Bronchial epithelial cell (primary cell): ENCODE results near the gene STRADB. TPM values are rescaled to one million over a fixed set of nuclear protein-coding genes. Genes with fewer than 3 reads are reported as not detected.
"Not testable (repeated sequence)": the region's sequence is repeated elsewhere in the genome, so short reads cannot be mapped to it uniquely, and the experiment has no call there.

Experiments used
- DNase-seq: peaks from one replicate; pipeline ENCODE4 v3.0.0-alpha.2; 2010; ENCODE audit warnings: low read depth
- FAIRE-seq: peaks from 2 replicates; lab custom pipeline; 2011; peaks lifted over from hg19 to GRCh38; lab: Jason Lieb, UNC
- H3K27me3 ChIP-seq: 2 replicates; pipeline ENCODE4 v1.5.1; 2011; ENCODE audit warnings: low read length; ENCODE audit not compliant: control insufficient read depth, insufficient read depth
- H3K36me3 ChIP-seq: 2 replicates; pipeline ENCODE4 v1.5.1; 2011; ENCODE audit warnings: low read length; ENCODE audit not compliant: control insufficient read depth, insufficient read depth
- H3K4me3 ChIP-seq: 2 replicates; pipeline ENCODE4 v1.5.1; 2011; ENCODE audit warnings: mild to moderate bottlenecking, low read depth, low read length, control low read depth
- total RNA-seq: library from RNA; depleted of rRNA; stranded (reverse); fragments of >200 nt; gene quantifications from 2 replicates; pipeline ENCODE4 v1.2.1, GENCODE V29; 2014
- TF ChIP-seq, protein P1 (sequence below): IDR thresholded peaks from 2 replicates; pipeline ENCODE4 v1.5.1; 2011; ENCODE audit warnings: mild to moderate bottlenecking, moderate library complexity, low read length, control low read depth, inconsistent platforms; ENCODE audit not compliant: insufficient read depth, severe bottlenecking

Gene STRADB
- total RNA-seq, 1 donor from 2014 or later: 11.3 TPM

DNA sequence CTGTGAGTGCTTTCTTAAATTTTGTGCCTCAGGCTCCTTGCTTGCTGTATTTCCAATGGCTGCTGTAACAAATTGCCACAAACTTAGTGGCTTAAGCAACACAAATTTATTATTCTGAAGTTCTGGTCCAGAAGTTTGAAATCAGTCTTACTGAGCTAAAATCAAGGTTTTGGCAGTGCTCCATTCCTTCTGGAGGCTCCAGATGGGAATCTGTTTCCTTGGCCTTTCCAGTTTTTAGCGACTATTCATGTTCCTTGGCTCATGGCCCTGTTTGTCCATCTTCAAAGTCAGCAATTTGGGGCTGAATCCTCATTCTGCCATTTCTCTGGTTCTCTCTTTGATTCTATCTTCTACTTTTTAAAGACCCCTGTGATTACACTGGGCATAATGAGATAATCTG is 31.8 kb downstream of the STRADB start:
- no peak for DNase-seq
- FAIRE-seq: no peak
- TF ChIP-seq, protein P1, sequence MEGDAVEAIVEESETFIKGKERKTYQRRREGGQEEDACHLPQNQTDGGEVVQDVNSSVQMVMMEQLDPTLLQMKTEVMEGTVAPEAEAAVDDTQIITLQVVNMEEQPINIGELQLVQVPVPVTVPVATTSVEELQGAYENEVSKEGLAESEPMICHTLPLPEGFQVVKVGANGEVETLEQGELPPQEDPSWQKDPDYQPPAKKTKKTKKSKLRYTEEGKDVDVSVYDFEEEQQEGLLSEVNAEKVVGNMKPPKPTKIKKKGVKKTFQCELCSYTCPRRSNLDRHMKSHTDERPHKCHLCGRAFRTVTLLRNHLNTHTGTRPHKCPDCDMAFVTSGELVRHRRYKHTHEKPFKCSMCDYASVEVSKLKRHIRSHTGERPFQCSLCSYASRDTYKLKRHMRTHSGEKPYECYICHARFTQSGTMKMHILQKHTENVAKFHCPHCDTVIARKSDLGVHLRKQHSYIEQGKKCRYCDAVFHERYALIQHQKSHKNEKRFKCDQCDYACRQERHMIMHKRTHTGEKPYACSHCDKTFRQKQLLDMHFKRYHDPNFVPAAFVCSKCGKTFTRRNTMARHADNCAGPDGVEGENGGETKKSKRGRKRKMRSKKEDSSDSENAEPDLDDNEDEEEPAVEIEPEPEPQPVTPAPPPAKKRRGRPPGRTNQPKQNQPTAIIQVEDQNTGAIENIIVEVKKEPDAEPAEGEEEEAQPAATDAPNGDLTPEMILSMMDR: no peak
- Histone ChIP-seq H3K27me3 (no peaks in the 10 kb centered on the region), H3K4me3 (no peak overlapping the region), H3K36me3 (no peaks in the 10 kb centered on the region)

DNA sequence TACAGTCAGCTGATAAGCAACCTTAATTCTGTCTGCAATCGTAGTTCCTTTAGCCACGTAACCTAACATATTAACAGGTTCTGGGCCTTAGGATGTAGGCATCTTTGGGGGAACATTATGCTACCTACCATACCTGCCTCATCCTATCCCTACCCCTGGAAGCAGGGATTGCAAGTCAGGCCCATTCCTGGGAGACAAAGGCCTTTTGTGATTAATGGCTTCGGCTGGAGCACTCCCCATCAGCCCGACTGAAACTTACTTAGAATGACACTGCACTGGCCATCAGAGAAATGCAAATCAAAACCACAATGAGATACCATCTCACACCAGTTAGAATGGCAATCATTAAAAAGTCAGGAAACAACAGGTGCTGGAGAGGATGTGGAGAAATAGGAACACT is 32.2 kb downstream of the STRADB start:
- H3K4me3 ChIP-seq, H3K27me3 ChIP-seq, FAIRE-seq, H3K36me3 ChIP-seq, DNase-seq: not testable (repeated sequence)

DNA sequence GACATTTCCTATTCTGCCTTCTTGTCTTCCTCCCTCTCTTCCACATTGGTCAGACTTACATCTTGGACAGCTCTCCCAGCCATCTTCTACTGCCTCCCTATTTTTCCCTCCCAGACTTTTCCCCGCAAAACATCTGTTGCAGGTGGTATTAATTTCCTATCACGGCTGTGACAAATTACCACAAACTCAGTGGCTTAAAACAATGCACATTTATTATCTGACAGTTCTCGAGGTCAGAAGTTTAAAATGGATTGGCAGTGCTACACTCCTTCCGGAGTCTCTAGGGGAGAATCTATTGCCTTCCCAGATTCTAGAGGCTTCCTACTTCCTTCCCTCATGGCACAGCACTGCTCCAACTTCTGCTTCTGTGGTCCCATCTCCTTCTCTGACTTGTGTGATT is 33.3 kb downstream of the STRADB start:
- no peak overlapping the region for H3K4me3 ChIP-seq
- no peak for FAIRE-seq
- H3K27me3 ChIP-seq: no peaks in the 10 kb centered on the region
- TF ChIP-seq, protein P1: no peak
- DNase-seq: no peak
- H3K36me3 ChIP-seq: no peaks in the 10 kb centered on the region

DNA sequence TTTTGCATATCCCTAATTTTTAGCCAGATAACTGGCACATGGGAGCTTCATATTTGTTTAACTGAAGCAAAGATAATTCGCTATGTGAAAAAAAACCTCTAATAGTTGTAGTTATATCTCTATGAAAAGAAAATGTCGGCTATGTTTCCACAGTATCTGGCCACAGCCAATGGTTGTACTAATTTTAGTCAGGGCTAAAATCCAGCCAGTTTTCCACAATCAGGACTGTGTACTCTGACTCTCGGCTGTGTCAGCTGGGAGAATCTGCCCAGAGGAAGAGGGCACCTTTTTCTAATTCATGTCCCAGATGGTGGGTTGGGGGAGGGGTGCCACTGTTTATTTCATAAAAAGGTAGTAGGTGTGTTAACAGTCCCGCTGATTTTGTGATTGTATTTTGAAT is 38.8 kb downstream of the STRADB start:
- FAIRE-seq (no peak), DNase-seq (no peak)
- TF ChIP-seq, protein P1: no peak
- H3K27me3 ChIP-seq: no peaks in the 10 kb centered on the region
- H3K4me3 ChIP-seq: no peak overlapping the region
- H3K36me3 ChIP-seq: no peaks in the 10 kb centered on the region

DNA sequence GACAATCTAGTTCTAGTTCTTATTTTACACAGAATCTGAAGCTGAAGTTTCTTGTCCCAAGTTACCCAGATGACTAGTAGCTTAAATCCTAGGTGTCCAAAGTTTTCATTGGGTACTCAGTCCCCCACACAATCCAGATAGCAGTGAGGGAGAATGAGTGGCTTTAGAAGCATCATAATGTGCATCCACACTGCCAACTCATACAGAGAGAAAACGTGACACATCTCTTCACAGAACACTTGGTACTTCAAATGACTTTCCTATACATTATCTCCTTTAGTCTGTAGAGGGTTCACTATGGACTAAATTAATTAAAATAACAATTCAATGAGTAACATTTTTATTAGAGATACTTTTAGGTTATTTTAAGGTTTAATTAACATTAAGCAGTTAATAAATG is 45.2 kb downstream of the STRADB start:
- TF ChIP-seq, protein P1: no peak
- FAIRE-seq: no peak
- H3K27me3 ChIP-seq: no peaks in the 10 kb centered on the region
- H3K4me3 ChIP-seq: no peak overlapping the region
- DNase-seq: no peak
- no peaks in the 10 kb centered on the region for H3K36me3 ChIP-seq

DNA sequence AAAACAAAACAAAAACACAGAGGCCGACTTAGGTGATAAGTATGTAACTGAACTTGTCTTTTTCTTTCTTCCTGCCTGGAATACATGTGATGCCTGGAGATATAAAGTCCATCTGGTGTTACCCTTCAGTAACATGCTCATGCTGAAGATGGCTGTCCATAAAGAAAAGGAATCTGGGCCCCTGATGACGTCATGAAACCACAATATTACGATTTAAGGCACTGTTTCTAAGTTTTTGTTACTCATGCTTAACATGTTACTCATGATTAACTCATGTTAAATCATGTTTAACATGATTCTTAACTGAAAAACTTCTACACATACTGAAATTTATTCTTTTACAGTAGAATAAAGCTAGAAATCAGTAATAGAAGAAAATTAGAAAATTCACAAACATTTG is 49.0 kb downstream of the STRADB start:
- FAIRE-seq (no peak), DNase-seq (peak; percentile 57)
- Histone ChIP-seq H3K36me3 (no peaks in the 10 kb centered on the region), H3K27me3 (no peaks in the 10 kb centered on the region), H3K4me3 (no peak overlapping the region)
- TF ChIP-seq, protein P1: no peak
